ENCODE data around the gene GLCE.
A peak's percentile ranks its signal among the peaks of the same experiment; 100 is the strongest.

The GLCE gene

GRCh38 chr15:69160141-69160993, at the start of gene GLCE:
Gene GLCE, plus strand, starts transcription at chr15:69160635. Its CDS starts 95,172 bp downstream, at chr15:69255807.
- peak; percentile 94 for DNase-seq

- no peak for DNase-seq
Observed at GRCh38 chr15:69114331-69114928, 46.0 kb upstream of the GLCE start.

GRCh38 chr15:69115031-69115430, 45.4 kb upstream of the GLCE start:
- no peak for DNase-seq

GRCh38 chr15:69116391-69116790, 44.0 kb upstream of the GLCE start:
- DNase-seq = no peak

GRCh38 chr15:69117431-69117871, 43.0 kb upstream of the GLCE start:
- no peak for DNase-seq

GRCh38 chr15:69118089-69118488, 42.3 kb upstream of the GLCE start:
- DNase-seq = no peak

- no peak for DNase-seq
Observed at GRCh38 chr15:69119001-69119400, 41.4 kb upstream of the GLCE start.

GRCh38 chr15:69119683-69120395, 40.6 kb upstream of the GLCE start:
- DNase-seq = no peak

- DNase-seq = no peak
Observed at GRCh38 chr15:69120732-69121131, 39.7 kb upstream of the GLCE start.

GRCh38 chr15:69121198-69121828, 39.1 kb upstream of the GLCE start:
- DNase-seq = no peak

GRCh38 chr15:69125236-69125635, 35.2 kb upstream of the GLCE start:
- no peak for DNase-seq

GRCh38 chr15:69126054-69126469, 34.4 kb upstream of the GLCE start:
- DNase-seq = no peak

- DNase-seq = no peak
Observed at GRCh38 chr15:69127306-69127705, 33.1 kb upstream of the GLCE start.

- DNase-seq = no peak
Observed at GRCh38 chr15:69128667-69129311, 31.6 kb upstream of the GLCE start.

- DNase-seq = no peak
Observed at GRCh38 chr15:69131362-69132220, 28.8 kb upstream of the GLCE start.

- no peak for DNase-seq
Observed at GRCh38 chr15:69132430-69132829, 28.0 kb upstream of the GLCE start.

- DNase-seq = no peak
Observed at GRCh38 chr15:69132977-69133861, 27.2 kb upstream of the GLCE start.

- DNase-seq = no peak
Observed at GRCh38 chr15:69133862-69134519, 26.4 kb upstream of the GLCE start.

GRCh38 chr15:69134791-69135190, 25.6 kb upstream of the GLCE start:
- DNase-seq = no peak

- DNase-seq = no peak
Observed at GRCh38 chr15:69135499-69135898, 24.9 kb upstream of the GLCE start.

Data from activated T-cell treated with anti-CD3 and anti-CD28 coated beads, Interleukin-2, amount 50 U/mL, for 1 hour (primary cell).